SK-N-SH (cell line): ENCODE data around the gene SCRN2. TPM values are rescaled to one million over a fixed set of nuclear protein-coding genes. Genes with fewer than 3 reads are reported as not detected.

Experiments
- CTCF ChIA-PET: fragments of 300-600, 350-600 bp; formaldehyde crosslinking; extraction: SDS; loops from one replicate; lab custom pipeline; 2021; lab: Yijun Ruan, JAX
- POLR2A ChIA-PET: fragments of 350-600 bp; sonication (Branson Sonifier 250); formaldehyde crosslinking; extraction: SDS; loops from one replicate; lab custom pipeline; 2020; ENCODE audit warnings: antibody characterized with exemption, inconsistent platforms; lab: Yijun Ruan, JAX
- DNase-seq: peaks from one replicate; pipeline ENCODE4 v3.0.0; 2012
- H2AFZ ChIP-seq: fragments of 200-600 bp; sonication (generic); 2 replicates; pipeline ENCODE4 v1.8.1; 2016; ENCODE audit warnings: antibody characterized with exemption, mild to moderate bottlenecking, low read depth
- H3F3A ChIP-seq: fragments of 200-600 bp; sonication (generic); replicated peaks from 2 replicates; pipeline ENCODE3; 2016; ENCODE audit warnings: antibody characterized with exemption, mild to moderate bottlenecking; ENCODE audit not compliant: insufficient read depth
- H3K27ac ChIP-seq, 2 experiments: fragments of 200-500 bp in 1 of 2; fragments of 200-600 bp in 1 of 2; sonication (Bioruptor generic) in 1 of 2; sonication (generic), shearing (Covaris generic) in 1 of 2; 2 replicates each; pipeline versions ENCODE4 v1.5.1 to v1.6.1; 2014 to 2016; ENCODE audit warnings: low read depth in 2 of 2, inconsistent platforms in 1 of 2, low read length in 1 of 2, mild to moderate bottlenecking in 1 of 2, mixed read lengths in 1 of 2
- H3K27me3 ChIP-seq: fragments of 200-600 bp; sonication (generic), shearing (Covaris generic); 2 replicates; pipeline ENCODE4 v1.6.1; 2016; ENCODE audit warnings: mixed run types; ENCODE audit not compliant: insufficient read depth
- H3K36me3 ChIP-seq, 2 experiments: fragments of 200-500 bp in 1 of 2; fragments of 200-600 bp in 1 of 2; sonication (Bioruptor generic) in 1 of 2; sonication (generic) in 1 of 2; replicated peaks in 1 of 2; 2 replicates each; pipeline versions ENCODE3 to v1.5.1; 2014 to 2016; ENCODE audit warnings: low read length in 1 of 2, mild to moderate bottlenecking in 1 of 2; ENCODE audit not compliant: insufficient read depth in 2 of 2, control insufficient read depth in 1 of 2
- H3K4me1 ChIP-seq, 2 experiments: fragments of 200-500 bp in 1 of 2; fragments of 200-600 bp in 1 of 2; sonication (Bioruptor generic) in 1 of 2; sonication (generic), shearing (Covaris generic) in 1 of 2; 2 replicates each; pipeline versions ENCODE4 v1.5.1 to v1.6.1; 2014 to 2016; ENCODE audit warnings: low read depth in 1 of 2, low read length in 1 of 2, mixed run types in 1 of 2; ENCODE audit not compliant: insufficient read depth in 2 of 2, control insufficient read depth in 1 of 2
- H3K4me2 ChIP-seq: fragments of 200-600 bp; sonication (generic), shearing (Covaris generic); 2 replicates; pipeline ENCODE4 v1.6.1; 2017; ENCODE audit warnings: mixed run types
- H3K4me3 ChIP-seq, 2 experiments: fragments of 200-500 bp in 1 of 2; fragments of 200-600 bp in 1 of 2; sonication (Bioruptor generic) in 1 of 2; sonication (generic), shearing (Covaris generic) in 1 of 2; 2 replicates each; pipeline versions ENCODE4 v1.5.1 to v1.8.1; 2014 to 2016; ENCODE audit warnings: low read depth in 2 of 2, inconsistent platforms in 1 of 2, low read length in 1 of 2, mild to moderate bottlenecking in 1 of 2, mixed read lengths in 1 of 2, moderate library complexity in 1 of 2
- H3K79me2 ChIP-seq: fragments of 200-600 bp; sonication (generic); 2 replicates; pipeline ENCODE4 v1.8.1; 2017; ENCODE audit warnings: mild to moderate bottlenecking; ENCODE audit not compliant: insufficient read depth
- H3K9ac ChIP-seq: fragments of 200-600 bp; sonication (generic); 2 replicates; pipeline ENCODE4 v1.6.1; 2017; ENCODE audit warnings: mixed run types
- H3K9me2 ChIP-seq: fragments of 200-600 bp; sonication (generic); 2 replicates; pipeline ENCODE4 v1.6.1; 2017; ENCODE audit warnings: mixed run types
- H3K9me3 ChIP-seq: fragments of 200-600 bp; sonication (generic); 2 replicates; pipeline ENCODE4 v1.6.1; 2017; ENCODE audit warnings: mixed run types, mild to moderate bottlenecking, moderate library complexity
- H4K20me1 ChIP-seq: fragments of 200-600 bp; sonication (generic); 2 replicates; pipeline ENCODE4 v1.6.1; 2017; ENCODE audit warnings: mild to moderate bottlenecking, mixed run types; ENCODE audit not compliant: insufficient read depth
- CHD2 ChIP-seq: fragments of 150-350 bp; IDR thresholded peaks from 2 replicates; pipeline ENCODE4 v1.6.1; 2018; ENCODE audit warnings: low read length; ENCODE audit not compliant: partially characterized antibody
- EZH2phosphoT487 ChIP-seq: fragments of 200-600 bp; sonication (generic); IDR thresholded peaks from 2 replicates; pipeline ENCODE4 v1.6.1; 2017; ENCODE audit warnings: low read depth, mixed run types, mild to moderate bottlenecking, antibody characterized with exemption, moderate library complexity, borderline replicate concordance
- FOXM1 ChIP-seq: IDR thresholded peaks from 2 replicates; pipeline ENCODE4 v1.4.0; 2012; ENCODE audit warnings: low read depth, mild to moderate bottlenecking
- IRF3 ChIP-seq: fragments of 150-350 bp; IDR thresholded peaks from 2 replicates; pipeline ENCODE4 v1.6.1; 2016; ENCODE audit warnings: mild to moderate bottlenecking, low read depth, low read length
- JUND ChIP-seq: IDR thresholded peaks from 2 replicates; pipeline ENCODE4 v1.4.0; 2012
- MXI1 ChIP-seq: IDR thresholded peaks from 2 replicates; pipeline ENCODE4 v1.6.1; 2012; ENCODE audit warnings: mild to moderate bottlenecking, low read depth, low read length, improper control_type of control experiment
- NFIC ChIP-seq: IDR thresholded peaks from 2 replicates; pipeline ENCODE4 v1.4.0; 2012; ENCODE audit warnings: borderline replicate concordance
- NRF1 ChIP-seq: IDR thresholded peaks from 2 replicates; pipeline ENCODE4 v1.6.1; 2012; ENCODE audit warnings: low read depth, mild to moderate bottlenecking, low read length
- PBX3 ChIP-seq: IDR thresholded peaks from 2 replicates; pipeline ENCODE4; 2012
- RAD21 ChIP-seq: IDR thresholded peaks from 2 replicates; pipeline ENCODE4 v1.6.1; 2012; ENCODE audit warnings: mild to moderate bottlenecking, low read length
- REST ChIP-seq: IDR thresholded peaks from 2 replicates; pipeline ENCODE4 v1.6.1; 2012; ENCODE audit warnings: mild to moderate bottlenecking, low read depth, low read length, moderate library complexity
- RFX5 ChIP-seq: IDR thresholded peaks from 2 replicates; pipeline ENCODE4 v1.6.1; 2012; ENCODE audit warnings: mild to moderate bottlenecking, improper control_type of control experiment, low read length
- TAF1 ChIP-seq: IDR thresholded peaks from 2 replicates; pipeline ENCODE4 v1.6.1; 2012; ENCODE audit warnings: low read depth, mild to moderate bottlenecking, low read length, moderate library complexity, borderline replicate concordance
- USF2 ChIP-seq: fragments of 150-350 bp; IDR thresholded peaks from 2 replicates; pipeline ENCODE4 v1.6.1; 2017; ENCODE audit warnings: antibody characterized with exemption, low read length, low read depth, borderline replicate concordance
- WGBS: methylation state at CpG from one replicate; pipeline ENCODE4 v1.1.6; 2017; ENCODE audit warnings: low lambda C conversion rate; 5-methylcytosine and 5-hydroxymethylcytosine counted together
- polyA plus RNA-seq, 3 experiments: library from polyadenylated mRNA; depleted of rRNA; stranded (reverse); fragments of >200 nt; gene quantifications; 2 replicates each; pipeline ENCODE4 v1.2.3, GENCODE V29; 2012
- TF ChIP-seq, protein P1 (sequence below): IDR thresholded peaks from 2 replicates; pipeline ENCODE4 v1.4.0; 2012; ENCODE audit warnings: low read depth, borderline replicate concordance

SCRN2 gene
- polyA plus RNA-seq, 1 of the 3 experiments (the other 2 are of a cell fraction): 139 TPM

- Histone ChIP-seq H3K36me3 (no peaks in the 10 kb centered on the region), H3K9ac (no peak overlapping the region), H3F3A (no peaks in the 10 kb centered on the region), H3K9me2 (no peaks in the 10 kb centered on the region), H4K20me1 (no peaks in the 10 kb centered on the region), H3K9me3 (no peaks in the 10 kb centered on the region), H3K79me2 (no peaks in the 10 kb centered on the region), H2AFZ (no peak overlapping the region), H3K27ac (no peak overlapping the region), H3K27me3 (peaks cover 67% of the 10 kb centered on the region), H3K4me3 (no peak overlapping the region), H3K4me2 (no peak overlapping the region), H3K4me1 (no peaks in the 10 kb centered on the region)
- TF ChIP-seq JUND: no peak
- no peak for TF ChIP-seq EZH2phosphoT487
- TF ChIP-seq RAD21: no peak
- no peak for TF ChIP-seq NRF1
- TF ChIP-seq NFIC: no peak
- no peak for TF ChIP-seq TAF1
- TF ChIP-seq PBX3: no peak
- TF ChIP-seq FOXM1: no peak
- TF ChIP-seq CHD2: no peak
- no peak for TF ChIP-seq RFX5
- TF ChIP-seq USF2: no peak
- TF ChIP-seq, protein P1, sequence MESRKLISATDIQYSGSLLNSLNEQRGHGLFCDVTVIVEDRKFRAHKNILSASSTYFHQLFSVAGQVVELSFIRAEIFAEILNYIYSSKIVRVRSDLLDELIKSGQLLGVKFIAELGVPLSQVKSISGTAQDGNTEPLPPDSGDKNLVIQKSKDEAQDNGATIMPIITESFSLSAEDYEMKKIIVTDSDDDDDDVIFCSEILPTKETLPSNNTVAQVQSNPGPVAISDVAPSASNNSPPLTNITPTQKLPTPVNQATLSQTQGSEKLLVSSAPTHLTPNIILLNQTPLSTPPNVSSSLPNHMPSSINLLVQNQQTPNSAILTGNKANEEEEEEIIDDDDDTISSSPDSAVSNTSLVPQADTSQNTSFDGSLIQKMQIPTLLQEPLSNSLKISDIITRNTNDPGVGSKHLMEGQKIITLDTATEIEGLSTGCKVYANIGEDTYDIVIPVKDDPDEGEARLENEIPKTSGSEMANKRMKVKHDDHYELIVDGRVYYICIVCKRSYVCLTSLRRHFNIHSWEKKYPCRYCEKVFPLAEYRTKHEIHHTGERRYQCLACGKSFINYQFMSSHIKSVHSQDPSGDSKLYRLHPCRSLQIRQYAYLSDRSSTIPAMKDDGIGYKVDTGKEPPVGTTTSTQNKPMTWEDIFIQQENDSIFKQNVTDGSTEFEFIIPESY: no peak
- no peak for TF ChIP-seq IRF3
- no peak for TF ChIP-seq REST
- no peak for TF ChIP-seq MXI1
- ChIA-PET POLR2A (interaction anchor here (1.2 kb wide), 1 partner anchor 9 kb away, joined by 3 read pairs; no protein-coding TSS in a partner anchor), CTCF (interaction anchor here (1.1 to 9.4 kb wide), 7 partner anchors 11 to 32 kb away, joined by 3 to 108 read pairs (median 7); partner anchors contain the start of gene SCRN2)
- DNase-seq: no peak
- WGBS: 63% methylated on average over 15 of the region's 15 CpGs
Measured at GRCh38 chr17:47872651-47873161, 31.6 kb upstream of the SCRN2 start.
